Lower lobe of right lung (tissue), 2 donors: ENCODE results near the gene INPP5A. TPM values are rescaled to one million over a fixed set of nuclear protein-coding genes. Genes with fewer than 3 reads are reported as not detected.

Experiments
- ATAC-seq, 2 donors: fragments of 200-7000 bp; cut with Tn5 transposase; one replicate each; pipeline ENCODE4 v1.9.1; 2020 to 2022; ENCODE audit warnings: mild to moderate bottlenecking in 2 of 2, moderate library complexity in 2 of 2
- DNase-seq: peaks from one replicate; pipeline ENCODE4 v3.0.0-alpha.2; 2020
- H3K27ac ChIP-seq: fragments of 200-600 bp; one replicate; pipeline ENCODE4 v1.8.0; 2022
- H3K27me3 ChIP-seq: fragments of 200-600 bp; one replicate; pipeline ENCODE4 v1.8.0; 2022; ENCODE audit warnings: low read depth
- H3K36me3 ChIP-seq: fragments of 200-600 bp; one replicate; pipeline ENCODE4 v1.8.0; 2022; ENCODE audit warnings: mild to moderate bottlenecking
- H3K4me1 ChIP-seq: fragments of 200-600 bp; one replicate; pipeline ENCODE4 v1.8.0; 2022
- H3K4me3 ChIP-seq: fragments of 200-600 bp; one replicate; pipeline ENCODE4 v1.8.0; 2022; ENCODE audit warnings: mild to moderate bottlenecking
- H3K9me3 ChIP-seq: fragments of 200-600 bp; one replicate; pipeline ENCODE4 v1.8.0; 2022
- CTCF ChIP-seq: fragments of 200-600 bp; IDR thresholded peaks from one replicate; pipeline ENCODE4 v1.8.0; 2022; ENCODE audit warnings: antibody characterized with exemption, mild to moderate bottlenecking
- intact Hi-C: fragments of 100-400 bp; cut with DNase I; formaldehyde crosslinking; loops from one replicate; pipeline ENCODE4 v1.11.0; 2022
- total RNA-seq: library from RNA; stranded (reverse); fragmentation: NEBNext Ultra II Directional; extraction: Animal tissue kit (Norgen Biotek cat#: 25700); gene quantifications from one replicate; pipeline ENCODE4 v1.2.1, GENCODE V29; 2021
- donor health status: DM: no; HTN: yes; CAD: no; lungs with severe emphysema.

Gene INPP5A
- total RNA-seq, 1 donor from 2014 or later, result 34.1 TPM

- intact Hi-C loops, result no loop called here
Measured at GRCh38 chr10:132511121-132512051, 26.2 kb upstream of the INPP5A start.

GRCh38 chr10:132512052-132512442 is 25.5 kb upstream of the INPP5A start:
- peaks cover 31% of the 10 kb centered on the region for H3K4me1 ChIP-seq
- H3K36me3 ChIP-seq, result no peaks in the 10 kb centered on the region
- TF ChIP-seq CTCF, result no peak
- H3K27me3 ChIP-seq, result no peaks in the 10 kb centered on the region
- ATAC-seq (no peak), DNase-seq (no peak)
- no peaks in the 10 kb centered on the region for H3K9me3 ChIP-seq
- intact Hi-C loops, result no loop called here
- H3K27ac ChIP-seq, result no peak overlapping the region
- no peak overlapping the region for H3K4me3 ChIP-seq

More at GRCh38 chr10:132511121-132512051, 26.2 kb upstream of the INPP5A start:
- Histone ChIP-seq H3K27ac (no peak overlapping the region), H3K4me3 (no peak overlapping the region), H3K27me3 (no peaks in the 10 kb centered on the region), H3K36me3 (no peaks in the 10 kb centered on the region), H3K9me3 (no peaks in the 10 kb centered on the region), H3K4me1 (peaks cover 24% of the 10 kb centered on the region)
- no peak for DNase-seq
- no peak for TF ChIP-seq CTCF
- no peak for ATAC-seq

- intact Hi-C loops, result no loop called here
- peaks cover 37% of the 10 kb centered on the region for H3K4me1 ChIP-seq
- no peaks in the 10 kb centered on the region for H3K36me3 ChIP-seq
- no peak for TF ChIP-seq CTCF
- H3K9me3 ChIP-seq, result no peaks in the 10 kb centered on the region
- no peak overlapping the region for H3K4me3 ChIP-seq
- no peak overlapping the region for H3K27ac ChIP-seq
- H3K27me3 ChIP-seq, result no peaks in the 10 kb centered on the region
- DNase-seq (no peak), ATAC-seq (no peak)
Measured at GRCh38 chr10:132512693-132513345, 24.8 kb upstream of the INPP5A start.

GRCh38 chr10:132514821-132515520 is 22.6 kb upstream of the INPP5A start:
- Histone ChIP-seq H3K27me3 (no peaks in the 10 kb centered on the region), H3K9me3 (no peaks in the 10 kb centered on the region), H3K27ac (no peak overlapping the region), H3K4me3 (no peak overlapping the region), H3K4me1 (peaks cover 52% of the 10 kb centered on the region), H3K36me3 (no peaks in the 10 kb centered on the region)
- TF ChIP-seq CTCF, result no peak
- intact Hi-C loops, result no loop called here
- no peak for DNase-seq
- ATAC-seq, result no peak
